Liver (tissue), 9 donors: ENCODE data around the gene ODF2. TPM values are rescaled to one million over a fixed set of nuclear protein-coding genes. Genes with fewer than 3 reads are reported as not detected.
A peak's percentile ranks its signal among the peaks of the same experiment; 100 is the strongest.
"Not testable (repeated sequence)": the region's sequence is repeated elsewhere in the genome, so short reads cannot be mapped to it uniquely, and the experiment has no call there.

Source experiments
- DNase-seq: peaks from one replicate; pipeline ENCODE4 v3.0.0-alpha.2; 2017; ENCODE audit warnings: low spot score
- H3K27ac ChIP-seq, 2 donors: one replicate each; pipeline ENCODE4 v1.7.0; 2013; ENCODE audit warnings: inconsistent platforms in 2 of 2, low read length in 2 of 2, control low read depth in 1 of 2, low read depth in 1 of 2, mild to moderate bottlenecking in 1 of 2
- H3K27me3 ChIP-seq, 4 donors: one replicate each; pipeline versions ENCODE4 v1.6.1 to v1.7.0; 2013; ENCODE audit warnings: low read length in 3 of 4, inconsistent platforms in 1 of 4, mild to moderate bottlenecking in 1 of 4, moderate library complexity in 1 of 4; ENCODE audit not compliant: control insufficient read depth in 4 of 4, insufficient read depth in 4 of 4
- H3K36me3 ChIP-seq, 4 donors: one replicate each; pipeline versions ENCODE4 v1.6.1 to v1.7.0; 2013; ENCODE audit warnings: low read length in 3 of 4, mild to moderate bottlenecking in 3 of 4, low read depth in 1 of 4, moderate library complexity in 1 of 4; ENCODE audit not compliant: control insufficient read depth in 4 of 4, insufficient read depth in 3 of 4
- H3K4me1 ChIP-seq, 4 donors: one replicate each; pipeline versions ENCODE4 v1.6.1 to v1.7.0; 2013; ENCODE audit warnings: low read length in 3 of 4, mild to moderate bottlenecking in 3 of 4, moderate library complexity in 1 of 4; ENCODE audit not compliant: control insufficient read depth in 4 of 4, insufficient read depth in 4 of 4
- H3K4me3 ChIP-seq, 3 donors: one replicate each; pipeline versions ENCODE4 v1.6.1 to v1.7.0; 2013; ENCODE audit warnings: low read length in 3 of 3, control low read depth in 1 of 3, low read depth in 1 of 3, mild to moderate bottlenecking in 1 of 3
- H3K9ac ChIP-seq, 2 donors: one replicate each; pipeline ENCODE4 v1.7.0; 2013; ENCODE audit warnings: low read length in 2 of 2, mild to moderate bottlenecking in 2 of 2, moderate library complexity in 2 of 2, control low read depth in 1 of 2, low read depth in 1 of 2
- H3K9me3 ChIP-seq, 4 donors: one replicate each; pipeline versions ENCODE4 v1.6.1 to v1.7.0; 2013; ENCODE audit warnings: low read length in 3 of 4; ENCODE audit not compliant: control insufficient read depth in 4 of 4
- ATF3 ChIP-seq: IDR thresholded peaks from 2 replicates; pipeline ENCODE4 v1.6.1; 2016; ENCODE audit warnings: antibody characterized with exemption
- CTCF ChIP-seq: fragments of 150-350 bp; IDR thresholded peaks from 2 replicates; pipeline ENCODE4 v1.5.1; 2017; ENCODE audit warnings: improper control_type of control experiment, low read depth, low read length; ENCODE audit not compliant: missing input control
- EGR1 ChIP-seq, 2 donors: IDR thresholded peaks; 2 replicates each; pipeline ENCODE4 v1.6.1; 2016 to 2018; ENCODE audit warnings: antibody characterized with exemption in 2 of 2, low read depth in 2 of 2
- FOXA2 ChIP-seq: IDR thresholded peaks from 2 replicates; pipeline ENCODE4 v1.6.1; 2016; ENCODE audit warnings: antibody characterized with exemption
- GABPA ChIP-seq, 2 donors: IDR thresholded peaks in 1 of 2; conservative IDR thresholded peaks in 1 of 2; 2 replicates each; pipeline ENCODE4 v1.6.1; 2016; ENCODE audit warnings: antibody characterized with exemption in 2 of 2, mild to moderate bottlenecking in 1 of 2, moderate library complexity in 1 of 2
- HNF4A ChIP-seq, 2 donors: conservative IDR thresholded peaks; 2 replicates each; pipeline ENCODE4 v1.6.1; 2016; ENCODE audit warnings: antibody characterized with exemption in 2 of 2, mild to moderate bottlenecking in 2 of 2
- HNF4G ChIP-seq: IDR thresholded peaks from 2 replicates; pipeline ENCODE4 v1.6.1; 2016; ENCODE audit warnings: antibody characterized with exemption
- JUND ChIP-seq, 2 donors: IDR thresholded peaks; 2 replicates each; pipeline ENCODE4 v1.6.1; 2016; ENCODE audit warnings: antibody characterized with exemption in 2 of 2
- MAX ChIP-seq: IDR thresholded peaks from 2 replicates; pipeline ENCODE4 v1.6.1; 2016; ENCODE audit warnings: antibody characterized with exemption
- RAD21 ChIP-seq, 2 donors: IDR thresholded peaks; 2 replicates each; pipeline ENCODE4 v1.6.1; 2016; ENCODE audit warnings: antibody characterized with exemption in 2 of 2, mild to moderate bottlenecking in 2 of 2
- RXRA ChIP-seq, 2 donors: IDR thresholded peaks; 2 replicates each; pipeline ENCODE4 v1.6.1; 2017 to 2018; ENCODE audit warnings: antibody characterized with exemption in 2 of 2, mild to moderate bottlenecking in 1 of 2
- SP1 ChIP-seq: IDR thresholded peaks from 2 replicates; pipeline ENCODE4 v1.6.1; 2018; ENCODE audit warnings: antibody characterized with exemption, mild to moderate bottlenecking
- TAF1 ChIP-seq: conservative IDR thresholded peaks from 2 replicates; pipeline ENCODE4 v1.6.1; 2016; ENCODE audit warnings: antibody characterized with exemption, mild to moderate bottlenecking
- YY1 ChIP-seq: IDR thresholded peaks from 2 replicates; pipeline ENCODE4 v1.6.1; 2016; ENCODE audit warnings: antibody characterized with exemption, mild to moderate bottlenecking
- ZBTB33 ChIP-seq: IDR thresholded peaks from 2 replicates; pipeline ENCODE4 v1.6.1; 2016; ENCODE audit warnings: antibody characterized with exemption
- WGBS: extraction: QIAGEN DNeasy Blood & Tissue Kit; methylation state at CpG from one replicate; pipeline ENCODE4 v1.1.7; 2013; 5-methylcytosine and 5-hydroxymethylcytosine counted together
- polyA plus RNA-seq, 2 donors: library from polyadenylated mRNA; stranded (reverse) in 1 of 2; unstranded in 1 of 2; fragments of 200-250 nt in 1 of 2; fragments of >200 nt in 1 of 2; fragmentation: Nextera tagmentation in 1 of 2; extraction: Ambion mirVana in 1 of 2; gene quantifications; one replicate each; pipeline versions ENCODE4 v1.2.1 to v1.2.3, GENCODE V29; 2013 to 2015
- total RNA-seq, 2 donors: library from RNA; depleted of rRNA; stranded (reverse); fragments of >200 nt; gene quantifications; one replicate each; pipeline ENCODE4 v1.2.3, GENCODE V29; 2014
- donor health status: healthy.
- donor health status: healthy.
- donor health status: healthy.
- donor health status: healthy.
- donor health status: healthy.

The ODF2 gene
- total and polyA plus RNA-seq, 4 donors: 5.7 to 21.8 (median 16.7) TPM

GRCh38 chr9:128421482-128421996 lies 34.3 kb upstream of the ODF2 start:
- peaks cover 0 to 6% (median 2%) of the 10 kb centered on the region in 4 donors for H3K27me3 ChIP-seq
- peak overlapping the region in 1 of 3 donors; percentile 91 for H3K4me3 ChIP-seq
- H3K36me3 ChIP-seq: no peaks in the 10 kb centered on the region
- no peak overlapping the region for H3K27ac ChIP-seq
- H3K9ac ChIP-seq: no peak overlapping the region
- peaks cover 2 to 23% (median 12%) of the 10 kb centered on the region in 4 donors for H3K4me1 ChIP-seq
- no peak for TF ChIP-seq YY1
- TF ChIP-seq RXRA (IDR thresholded peaks at IDR 0.05): no peak
- no peak for DNase-seq
- 62% methylated on average over 11 of the region's 11 CpGs for WGBS
- H3K9me3 ChIP-seq: no peaks in the 10 kb centered on the region

- not testable (repeated sequence) for H3K4me3 ChIP-seq, DNase-seq, H3K9ac ChIP-seq, H3K36me3 ChIP-seq, H3K27ac ChIP-seq, H3K27me3 ChIP-seq, H3K9me3 ChIP-seq
- WGBS: 87% methylated on average over 13 of the region's 13 CpGs
- peaks cover 2 to 23% (median 12%) of the 10 kb centered on the region in 4 donors for H3K4me1 ChIP-seq
These were observed 33.6 kb upstream of the ODF2 start for GRCh38 chr9:128422022-128422782.

GRCh38 chr9:128422783-128423150 lies 33.0 kb upstream of the ODF2 start:
- 83% methylated on average over 5 of the region's 5 CpGs for WGBS
- no peak for DNase-seq
- H3K9ac ChIP-seq: no peak overlapping the region
- no peak overlapping the region for H3K4me3 ChIP-seq
- no peaks in the 10 kb centered on the region for H3K9me3 ChIP-seq
- no peaks in the 10 kb centered on the region for H3K36me3 ChIP-seq
- H3K27ac ChIP-seq: no peak overlapping the region
- H3K27me3 ChIP-seq: peaks cover 0 to 6% (median 2%) of the 10 kb centered on the region in 4 donors
- H3K4me1 ChIP-seq: peaks cover 2 to 23% (median 12%) of the 10 kb centered on the region in 4 donors
- TF ChIP-seq MAX (no peak), GABPA (IDR thresholded peaks at IDR 0.05 in 1 of 2, conservative IDR thresholded peaks at IDR 0.05 in 1 of 2) (no peak), JUND (IDR thresholded peaks at IDR 0.05) (no peak), ATF3 (no peak), TAF1 (no peak), CTCF (no peak), FOXA2 (no peak), RAD21 (IDR thresholded peaks at IDR 0.05) (no peak), HNF4A (conservative IDR thresholded peaks at IDR 0.05) (no peak), YY1 (no peak), HNF4G (no peak), ZBTB33 (no peak), SP1 (no peak), EGR1 (IDR thresholded peaks at IDR 0.05; ENCODE audit: low read depth in 2 of 2) (no peak)

GRCh38 chr9:128423356-128423755 lies 32.5 kb upstream of the ODF2 start:
- 80% methylated on average over 6 of the region's 6 CpGs for WGBS
- H3K27ac ChIP-seq, H3K9ac ChIP-seq, DNase-seq, H3K36me3 ChIP-seq, H3K9me3 ChIP-seq, H3K4me3 ChIP-seq, H3K27me3 ChIP-seq: not testable (repeated sequence)
- H3K4me1 ChIP-seq: peaks cover 2 to 23% (median 12%) of the 10 kb centered on the region in 4 donors
